Motor neuron (in vitro differentiated cells): ENCODE measurements around the gene TNFSF11. TPM values are rescaled to one million over a fixed set of nuclear protein-coding genes. Genes with fewer than 3 reads are reported as not detected.

ENCODE experiments used
- ATAC-seq, 8 experiments: fragments of 200-7000 bp; cut with Tn5 transposase; replicated peaks in 6 of 8; 2 replicates each; pipeline ENCODE4 v1.8.0; 2021; ENCODE audit warnings: mild to moderate bottlenecking in 8 of 8, moderate library complexity in 8 of 8
- H3K27ac ChIP-seq, 2 donors: fragments of 250-450 bp; sonication (Bioruptor Pico); 2 replicates each; pipeline ENCODE4 v1.9.0; 2021; ENCODE audit warnings: antibody characterized with exemption in 2 of 2, mild to moderate bottlenecking in 2 of 2, moderate library complexity in 1 of 2
- H3K4me1 ChIP-seq, 2 donors: fragments of 250-450 bp; sonication (Bioruptor Pico); replicated peaks in 1 of 2; 2 replicates each; pipeline ENCODE4 v1.6.1; 2021; ENCODE audit warnings: antibody characterized with exemption in 2 of 2, mild to moderate bottlenecking in 2 of 2, moderate library complexity in 1 of 2
- H3K4me3 ChIP-seq, 5 donors: fragments of 250-450 bp; sonication (Bioruptor Pico); 2 replicates each; pipeline ENCODE4 v1.9.0; 2021; ENCODE audit warnings: antibody characterized with exemption in 5 of 5, mild to moderate bottlenecking in 5 of 5, moderate library complexity in 4 of 5
- WGBS, 10 experiments: fragments of 450-650 bp; shearing (Covaris generic); methylation state at CpG; one replicate each; pipeline ENCODE4 v1.0.0; 2022; 5-methylcytosine and 5-hydroxymethylcytosine counted together
- in situ Hi-C, 9 experiments: fragments of 400-800 bp; cut with MboI; loops; one replicate each; pipeline ENCODE4 v1.15.0; 2021; ENCODE audit warnings: low sequenced_read_pairs in 9 of 9, low pct_unique_long_range_greater_than_20kb in 2 of 9; ENCODE audit not compliant: unreplicated experiment in 9 of 9
- total RNA-seq, 8 experiments: library from RNA; unstranded; fragments of 300-600 nt; gene quantifications; 2 replicates each; pipeline versions ENCODE4 v1.2.3 to v1.2.4, GENCODE V29; 2022

TNFSF11 gene
- total RNA-seq, 8 experiments from 2014 or later = 0.16 to 0.50 (median 0.28) TPM; not detected in 3

DNA sequence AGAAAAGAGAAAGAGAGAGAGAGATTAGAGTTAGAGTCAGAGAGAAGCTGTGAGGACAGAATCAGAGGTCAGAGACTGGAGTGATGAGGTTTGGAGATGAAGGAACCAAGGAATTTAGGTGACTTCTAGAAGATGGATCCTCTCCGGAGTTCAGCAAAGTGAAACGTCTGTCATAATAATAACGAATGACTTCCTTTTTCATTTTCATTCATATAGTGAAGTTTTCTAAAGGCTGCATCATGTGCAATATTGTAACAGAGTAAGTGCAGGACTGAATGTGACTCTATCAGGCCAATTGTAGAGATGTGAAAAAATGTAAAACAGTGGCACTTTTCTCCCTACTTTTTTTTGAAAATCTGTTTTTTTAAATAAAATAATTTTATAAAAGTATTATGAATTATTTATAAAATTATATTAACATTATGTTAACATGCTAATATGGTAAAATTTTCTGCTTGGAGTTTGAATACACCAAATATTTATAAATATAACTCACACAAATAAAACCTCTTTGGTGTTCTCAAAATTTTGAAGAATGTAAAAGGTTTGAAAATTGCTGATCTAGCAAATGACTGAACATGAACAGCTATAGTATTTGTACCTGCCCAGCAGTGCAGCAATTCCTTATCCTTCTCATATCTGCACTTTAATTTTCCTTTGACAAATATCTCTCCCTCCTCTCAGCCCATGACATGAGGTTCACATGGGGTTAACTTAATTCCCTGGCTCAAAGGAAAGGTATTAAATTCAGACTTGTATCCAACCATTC lies 4.2 kb upstream of the TNFSF11 start:
- WGBS, 10 experiments = 34 to 100% (median 76%) methylated on average over 1 to 3 of the region's 3 CpGs; no CpG with 5 or more reads in 2 of the 10 experiments
- H3K27ac ChIP-seq = no peak overlapping the region
- no peak overlapping the region for H3K4me3 ChIP-seq
- ATAC-seq = no peak
- in situ Hi-C loops = no loop called here
- H3K4me1 ChIP-seq = peaks cover 0 to 7% of the 10 kb centered on the region in 2 donors

DNA sequence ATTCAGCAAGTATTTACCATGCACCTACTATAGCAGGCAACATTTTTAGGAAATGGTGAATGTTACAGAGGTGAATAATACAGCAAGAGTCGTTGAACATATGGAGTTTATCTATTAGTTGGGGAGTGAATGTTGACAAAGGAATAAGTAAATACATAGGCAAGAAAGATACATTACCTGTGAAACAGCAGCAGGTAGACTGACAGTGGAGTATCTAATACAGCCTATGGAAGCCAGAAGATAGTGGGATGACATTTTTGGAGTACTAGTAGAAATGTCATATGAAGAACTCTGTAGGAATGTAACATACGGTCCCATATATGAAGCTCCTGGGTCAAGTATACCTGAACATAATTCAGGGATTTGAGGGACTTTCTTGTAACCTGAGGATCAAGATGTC lies 2.1 kb upstream of the TNFSF11 start:
- Histone ChIP-seq H3K4me3 (no peak overlapping the region), H3K4me1 (peaks cover 0 to 7% of the 10 kb centered on the region in 2 donors), H3K27ac (no peak overlapping the region)
- in situ Hi-C loops = no loop called here
- 33 to 100% (median 71%) methylated on average over 1 to 2 of the region's 2 CpGs for WGBS, 10 experiments
- ATAC-seq = no peak

DNA sequence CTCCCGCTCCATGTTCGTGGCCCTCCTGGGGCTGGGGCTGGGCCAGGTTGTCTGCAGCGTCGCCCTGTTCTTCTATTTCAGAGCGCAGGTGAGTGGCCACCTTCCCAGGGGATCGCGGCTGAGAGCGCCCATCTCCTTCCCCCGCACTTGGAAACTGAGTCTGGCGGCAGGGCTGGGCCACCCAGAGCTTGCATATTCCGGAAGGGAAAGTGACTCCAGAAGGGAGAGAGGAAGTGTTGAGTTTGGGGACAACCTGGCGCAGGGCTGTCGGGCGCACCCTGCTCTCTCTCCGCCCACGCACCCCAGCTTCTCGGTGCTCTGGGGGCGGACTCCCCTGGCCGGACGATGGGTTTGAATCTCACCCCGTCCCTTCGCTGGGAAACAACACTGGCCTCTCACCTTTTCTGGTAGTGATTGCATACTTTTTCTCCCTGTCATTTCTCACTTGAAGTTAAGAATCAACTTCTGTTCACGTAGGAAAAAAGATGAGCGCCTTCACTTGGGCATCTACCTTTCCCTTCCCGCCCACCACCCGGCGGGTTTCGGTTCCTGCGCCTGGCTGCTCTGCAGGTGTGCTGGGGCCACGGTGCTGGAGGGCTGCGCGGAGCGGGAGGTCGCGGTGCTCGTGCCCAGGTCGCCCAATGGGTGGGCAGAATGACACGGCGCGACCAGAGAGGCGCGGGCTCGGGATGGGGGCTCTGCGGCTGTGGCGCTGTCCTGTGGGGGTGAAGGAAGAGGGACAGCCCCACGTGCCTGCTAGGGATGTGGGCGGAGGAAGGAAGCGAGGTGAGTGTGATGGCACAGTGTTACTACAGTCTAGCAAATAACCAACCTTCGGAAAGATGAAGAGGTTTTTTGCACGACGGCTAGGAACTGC lies 721 bp downstream of the TNFSF11 start:
- H3K27ac ChIP-seq = no peak overlapping the region
- ATAC-seq = peak in 1 of 8 experiments; percentile 59
- peak overlapping the region in 3 of 5 donors; percentile 8 to 20 (median 15) for H3K4me3 ChIP-seq
- 0 to 36% (median 19%) methylated on average over 1 to 20 of the region's 51 CpGs; no CpG with 5 or more reads in 2 of the 10 experiments for WGBS, 10 experiments
- in situ Hi-C loops = loop anchor here in 1 of 9 experiments (25.0 kb wide), 1 partner anchor 1213 kb away; the partner anchor contains the start of gene ENOX1
- H3K4me1 ChIP-seq = no peaks in the 10 kb centered on the region

DNA sequence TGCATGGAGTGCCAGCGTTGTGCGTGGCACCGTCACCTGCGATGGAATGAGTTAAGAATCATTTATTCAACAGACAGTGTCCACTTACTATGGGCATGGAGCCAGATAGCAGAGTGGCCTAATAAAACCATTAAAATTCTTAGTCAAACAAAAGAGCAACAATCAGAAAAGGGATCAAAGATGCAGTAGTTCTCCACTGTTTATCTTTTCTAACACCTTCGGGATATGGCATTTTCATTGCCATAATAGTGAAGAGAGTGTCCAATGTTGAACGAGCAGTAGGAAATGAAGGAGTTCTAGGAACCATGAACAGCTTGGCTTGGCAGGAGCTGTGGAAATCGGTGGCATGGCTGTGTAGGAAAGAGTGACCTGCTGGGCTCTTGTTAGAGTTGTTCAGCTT lies 2.0 kb downstream of the TNFSF11 start:
- ATAC-seq = no peak
- in situ Hi-C loops = loop anchor here in 1 of 9 experiments (25.0 kb wide), 1 partner anchor 1211 kb away; the partner anchor contains the start of gene ENOX1
- no peaks in the 10 kb centered on the region for H3K4me1 ChIP-seq
- H3K27ac ChIP-seq = no peak overlapping the region
- no peak overlapping the region for H3K4me3 ChIP-seq
- 56 to 100% (median 84%) methylated on average over 1 to 7 of the region's 7 CpGs for WGBS, 10 experiments

DNA sequence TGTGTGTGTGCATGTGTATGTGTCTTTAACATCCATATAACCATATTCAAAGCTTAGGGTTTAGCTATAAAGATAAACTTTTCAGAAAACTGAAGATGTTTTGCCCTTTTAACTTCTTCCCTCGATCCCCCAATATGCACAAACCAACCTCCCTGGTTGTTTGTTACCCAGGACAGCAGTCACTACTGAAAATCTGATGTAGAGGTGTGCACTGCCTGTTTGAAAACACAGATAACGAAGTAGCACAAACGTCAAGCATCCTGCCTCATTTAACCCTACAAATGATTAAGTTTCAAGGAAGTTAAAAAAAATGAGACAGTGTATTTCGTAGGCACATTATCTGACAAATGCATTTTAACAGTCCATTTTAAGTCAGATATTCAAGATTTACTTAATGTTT lies 3.6 kb downstream of the TNFSF11 start:
- ATAC-seq = no peak
- Histone ChIP-seq H3K4me1 (no peaks in the 10 kb centered on the region), H3K4me3 (no peak overlapping the region), H3K27ac (no peak overlapping the region)
- WGBS, 10 experiments = 0 to 91% (median 80%) methylated on average over 1 to 4 of the region's 4 CpGs; no CpG with 5 or more reads in 3 of the 10 experiments
- in situ Hi-C loops = loop anchor here in 1 of 9 experiments (25.0 kb wide), 1 partner anchor 1210 kb away; the partner anchor contains the start of gene ENOX1

DNA sequence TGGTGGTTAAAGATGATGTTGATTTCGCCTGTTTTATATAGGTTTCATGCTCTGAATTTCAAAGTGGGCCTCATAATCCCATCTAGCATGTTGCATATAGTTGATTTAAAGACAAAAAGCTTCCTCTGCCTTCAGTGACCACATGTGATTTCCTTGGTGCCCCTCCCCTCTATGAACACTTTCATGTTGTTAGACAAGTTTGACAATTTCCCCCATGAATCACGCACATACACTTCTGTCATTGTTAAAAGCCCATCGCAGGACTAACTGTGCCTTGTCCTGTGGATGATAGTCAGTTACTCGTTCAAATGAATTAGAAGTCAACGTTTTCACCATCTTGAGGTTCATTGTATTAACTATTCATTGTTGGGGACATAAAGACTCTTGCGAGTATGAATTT lies 6.7 kb downstream of the TNFSF11 start:
- no peak overlapping the region for H3K27ac ChIP-seq
- no peak overlapping the region for H3K4me3 ChIP-seq
- no peak for ATAC-seq
- in situ Hi-C loops = loop anchor here in 1 of 9 experiments (25.0 kb wide), 1 partner anchor 1207 kb away; the partner anchor contains the start of gene ENOX1
- WGBS, 10 experiments = 32 to 100% (median 73%) methylated on average over 1 to 6 of the region's 6 CpGs; no CpG with 5 or more reads in 1 of the 10 experiments
- H3K4me1 ChIP-seq = no peaks in the 10 kb centered on the region

DNA sequence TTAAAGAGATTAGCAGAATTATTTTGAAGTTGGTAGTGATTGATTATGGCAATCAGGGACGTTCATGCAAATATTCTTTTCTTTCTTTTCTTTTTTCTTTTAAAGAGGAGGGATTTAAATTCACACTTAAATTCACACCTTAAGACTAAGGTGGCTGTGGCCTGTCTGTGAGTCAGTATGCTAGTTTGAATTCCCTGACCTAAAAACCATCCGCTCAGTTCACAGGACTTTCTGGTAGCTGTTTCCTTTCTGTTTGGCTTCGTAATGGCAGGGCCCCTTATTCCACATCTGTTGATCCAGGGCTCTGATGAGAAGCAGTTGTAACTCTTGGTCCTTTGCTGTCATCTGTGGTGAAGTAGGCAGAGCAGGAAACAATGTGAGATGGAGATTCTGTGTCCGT lies 7.5 kb downstream of the TNFSF11 start:
- whole genome bisulfite sequencing, 10 experiments = 0 to 100% (median 52%) methylated on average over 1 to 3 of the region's 4 CpGs; no CpG with 5 or more reads in 2 of the 10 experiments
- Histone ChIP-seq H3K27ac (no peak overlapping the region), H3K4me3 (no peak overlapping the region), H3K4me1 (no peaks in the 10 kb centered on the region)
- no peak for ATAC-seq
- in situ Hi-C loops = loop anchor here in 1 of 9 experiments (25.0 kb wide), 1 partner anchor 1206 kb away; the partner anchor contains the start of gene ENOX1

DNA sequence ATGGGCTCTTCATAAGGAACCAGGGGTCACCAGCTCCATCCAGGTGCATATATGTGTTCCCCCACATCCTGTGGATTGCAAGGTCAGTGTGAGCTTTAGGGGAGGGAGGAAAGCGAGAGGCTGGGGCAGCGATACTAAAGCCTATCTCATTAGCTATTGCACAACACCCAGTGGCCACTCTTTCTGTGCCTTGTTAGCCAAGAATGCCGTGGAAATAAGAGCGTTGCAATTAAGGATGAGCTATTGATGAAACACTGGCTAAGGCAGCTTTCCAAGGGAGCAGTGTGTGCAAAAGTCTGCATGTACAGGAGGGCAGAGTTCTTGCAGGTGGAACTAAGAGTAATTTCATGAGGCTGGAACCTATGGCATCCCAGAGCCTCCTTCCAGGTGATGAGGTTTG lies 17.6 kb downstream of the TNFSF11 start:
- no peak overlapping the region for H3K27ac ChIP-seq
- in situ Hi-C loops = loop anchor here in 1 of 9 experiments (25.0 kb wide), 1 partner anchor 1196 kb away; the partner anchor contains the start of gene ENOX1
- 0 to 100% (median 90%) methylated on average over 1 to 3 of the region's 4 CpGs; no CpG with 5 or more reads in 3 of the 10 experiments for WGBS, 10 experiments
- H3K4me1 ChIP-seq = peaks cover 4 to 13% of the 10 kb centered on the region in 2 donors
- no peak overlapping the region for H3K4me3 ChIP-seq
- ATAC-seq = no peak

DNA sequence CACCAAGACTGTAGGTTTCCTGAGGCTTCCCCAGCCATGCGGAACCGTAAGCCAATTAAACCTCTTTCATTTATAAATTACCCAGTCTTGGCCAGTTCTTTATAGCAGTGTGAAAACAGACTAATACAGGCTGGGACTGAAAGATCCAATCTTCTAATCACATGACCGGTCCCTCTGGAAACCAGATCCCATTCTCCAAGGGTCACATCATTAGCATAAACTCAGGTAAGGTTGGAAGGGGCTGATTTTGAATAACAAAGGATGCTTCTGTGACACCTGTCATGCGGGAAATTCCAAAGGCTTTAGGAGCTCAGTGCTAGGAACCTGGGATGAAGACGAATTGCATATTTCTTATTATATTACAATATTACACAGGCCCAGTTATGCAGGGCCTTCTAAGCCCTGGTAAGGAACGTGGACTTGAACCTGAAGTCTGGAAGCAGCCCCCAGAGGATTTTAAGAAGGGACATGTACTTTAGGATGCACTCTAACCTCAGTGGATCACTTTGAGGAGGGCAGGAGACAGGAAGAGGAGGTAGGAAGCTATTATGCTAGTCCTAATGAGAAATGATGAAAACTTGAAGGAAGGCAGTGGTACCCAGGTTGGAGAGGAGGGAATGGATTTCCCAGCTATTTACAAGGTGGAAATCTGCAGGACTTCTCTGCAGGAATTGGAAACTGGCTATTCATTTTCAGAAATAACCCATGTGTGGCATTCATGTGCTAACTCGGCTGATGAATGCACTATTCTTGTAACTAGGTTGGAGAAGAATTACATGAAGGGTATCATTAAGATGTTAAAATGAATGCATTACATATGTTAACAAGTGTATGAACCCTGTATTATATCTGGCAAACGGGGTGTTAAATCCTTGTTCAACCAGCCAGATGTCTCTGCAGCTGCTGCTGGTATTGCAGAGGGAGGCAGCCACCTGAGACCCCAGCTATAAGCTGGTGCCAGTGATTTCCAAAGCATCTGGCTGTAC lies 19.3 kb downstream of the TNFSF11 start:
- Histone ChIP-seq H3K27ac (peak overlapping the region in 1 of 2 donors; percentile 17), H3K4me3 (no peak overlapping the region), H3K4me1 (peaks cover 4 to 13% of the 10 kb centered on the region in 2 donors)
- in situ Hi-C loops = loop anchor here in 1 of 9 experiments (25.0 kb wide), 1 partner anchor 1194 kb away; the partner anchor contains the start of gene ENOX1
- peak in 3 of 8 experiments; percentile 72 to 78 (median 74) for ATAC-seq
- WGBS, 10 experiments = 16 to 67% (median 47%) methylated on average over 3 to 8 of the region's 8 CpGs; no CpG with 5 or more reads in 3 of the 10 experiments

DNA sequence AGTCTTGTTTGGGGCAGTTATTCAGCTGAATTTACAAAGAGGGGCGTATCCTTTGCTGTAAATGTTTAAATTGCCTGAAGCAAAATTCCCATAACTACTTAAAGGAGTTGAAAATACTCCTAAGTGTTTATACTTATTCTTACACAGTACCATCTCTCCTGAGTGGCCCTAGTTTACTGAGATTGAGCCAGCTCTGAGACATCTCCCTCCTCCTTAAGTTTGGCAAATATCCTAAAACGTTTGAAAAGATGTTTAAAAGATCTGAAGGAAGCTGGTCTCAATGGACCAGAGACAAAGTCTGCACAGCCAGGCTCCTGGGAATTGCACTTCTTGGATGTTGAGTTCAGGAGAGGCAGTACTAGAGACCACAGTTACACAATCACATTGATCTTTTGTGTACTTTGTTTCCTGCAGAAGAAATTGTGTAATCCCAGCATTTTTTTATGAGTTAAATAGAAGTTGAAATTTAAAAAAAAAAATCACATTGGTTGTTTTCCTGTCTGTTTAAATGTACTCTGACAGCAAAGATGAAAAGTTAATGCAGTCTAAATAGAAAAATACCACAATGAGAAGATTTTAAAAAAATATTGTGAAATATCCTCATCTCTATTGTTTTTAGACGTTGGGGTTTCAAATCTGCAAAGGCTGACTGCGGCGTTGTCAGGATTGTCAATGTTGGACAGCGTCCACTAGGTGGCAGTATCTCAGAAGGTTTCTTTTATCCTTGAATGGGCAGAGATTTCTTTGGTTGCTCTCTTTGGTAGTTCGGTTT lies 20.7 kb downstream of the TNFSF11 start:
- no peak overlapping the region for H3K4me3 ChIP-seq
- in situ Hi-C loops = loop anchor here in 1 of 9 experiments (25.0 kb wide), 1 partner anchor 1193 kb away; the partner anchor contains the start of gene ENOX1
- H3K27ac ChIP-seq = no peak overlapping the region
- 0 to 36% (median 9%) methylated on average over 3 to 7 of the region's 7 CpGs for WGBS, 10 experiments
- ATAC-seq = peak; percentile 53 to 88 (median 68)
- H3K4me1 ChIP-seq = peaks cover 4 to 13% of the 10 kb centered on the region in 2 donors

DNA sequence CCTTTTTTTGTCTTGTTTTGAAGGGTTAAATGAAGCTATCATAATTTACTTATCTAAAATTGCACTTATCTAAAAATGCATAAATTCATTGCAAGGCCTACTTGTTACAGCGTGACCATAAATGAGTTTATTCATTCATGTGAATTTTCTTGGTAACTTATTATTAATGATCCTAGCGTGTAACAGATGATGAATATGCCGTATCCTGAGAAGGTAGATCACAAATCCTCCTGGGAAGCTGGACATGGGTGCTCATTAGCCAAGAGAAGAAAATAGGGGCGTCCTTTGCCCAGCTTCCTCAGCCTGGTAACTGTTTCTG lies 21.3 kb downstream of the TNFSF11 start:
- in situ Hi-C loops = loop anchor here in 1 of 9 experiments (25.0 kb wide), 1 partner anchor 1192 kb away; the partner anchor contains the start of gene ENOX1
- WGBS, 10 experiments = 0 to 100% (median 54%) methylated on average over 1 to 4 of the region's 4 CpGs; no CpG with 5 or more reads in 2 of the 10 experiments

More for the DNA sequence above, 21.3 kb downstream of the TNFSF11 start:
- H3K27ac ChIP-seq = no peak overlapping the region
- ATAC-seq = no peak
- H3K4me1 ChIP-seq = peaks cover 4 to 13% of the 10 kb centered on the region in 2 donors
- no peak overlapping the region for H3K4me3 ChIP-seq
